Gastroesophageal sphincter (tissue), 3 donors: ENCODE measurements around the gene TCEAL4.

Experiments used
- CTCF ChIP-seq, 4 experiments: fragments of 200-600 bp in 2 of 4; fragments of 450-650 bp in 2 of 4; sonication (generic) in 1 of 4; IDR thresholded peaks; one replicate each; pipeline ENCODE4 v1.5.1; 2017 to 2019; ENCODE audit warnings: antibody characterized with exemption in 4 of 4, mild to moderate bottlenecking in 2 of 4, moderate library complexity in 2 of 4
- POLR2AphosphoS5 ChIP-seq: sonication (generic); formaldehyde crosslinking; IDR thresholded peaks from one replicate; pipeline ENCODE4 v1.6.1; 2017; ENCODE audit warnings: antibody characterized with exemption

- TF ChIP-seq CTCF (IDR thresholded peaks at IDR 0.05): no peak
- no peak for TF ChIP-seq POLR2AphosphoS5
Measured at GRCh38 chrX:103565752-103566151, 19.6 kb upstream of the TCEAL4 start.
